Ishikawa (cell line): Measurements from ENCODE around the gene STAT1.

Source experiments
- CEBPB ChIP-seq: IDR thresholded peaks from 2 replicates; pipeline ENCODE4 v1.6.1; 2012
- CREB1 ChIP-seq: IDR thresholded peaks from 2 replicates; pipeline ENCODE4 v1.6.1; 2012; ENCODE audit warnings: low read depth
- EGR1 ChIP-seq: IDR thresholded peaks from 2 replicates; pipeline ENCODE4 v1.6.1; 2012
- EP300 ChIP-seq: IDR thresholded peaks from 2 replicates; pipeline ENCODE4 v1.6.1; 2012; ENCODE audit warnings: borderline replicate concordance
- TAF1 ChIP-seq: IDR thresholded peaks from 2 replicates; pipeline ENCODE4 v1.6.1; 2012; ENCODE audit warnings: low read depth, mild to moderate bottlenecking
- TF ChIP-seq, protein P1 (sequence below): IDR thresholded peaks from 2 replicates; pipeline ENCODE4 v1.6.1; 2012

DNA sequence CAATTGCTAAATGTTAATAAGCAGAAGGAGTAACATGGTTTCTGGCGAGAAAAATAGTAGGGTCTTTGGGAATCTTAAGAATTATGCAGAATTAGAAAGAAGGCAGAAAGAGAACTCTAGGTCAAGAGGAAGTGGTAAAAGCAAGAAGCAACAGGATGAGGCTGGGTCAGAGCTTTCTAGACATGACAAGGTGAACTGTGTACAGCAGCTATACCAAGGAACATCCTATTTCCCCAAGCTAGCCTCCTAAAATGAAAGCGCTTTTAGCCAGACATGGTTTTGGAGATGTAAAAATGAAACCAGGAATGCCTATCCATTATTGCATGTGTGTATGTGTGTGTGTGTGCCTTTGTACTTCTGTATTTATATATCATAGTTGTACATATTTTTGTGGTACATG, 42.3 kb upstream of the STAT1 start:
- TF ChIP-seq, protein P1, sequence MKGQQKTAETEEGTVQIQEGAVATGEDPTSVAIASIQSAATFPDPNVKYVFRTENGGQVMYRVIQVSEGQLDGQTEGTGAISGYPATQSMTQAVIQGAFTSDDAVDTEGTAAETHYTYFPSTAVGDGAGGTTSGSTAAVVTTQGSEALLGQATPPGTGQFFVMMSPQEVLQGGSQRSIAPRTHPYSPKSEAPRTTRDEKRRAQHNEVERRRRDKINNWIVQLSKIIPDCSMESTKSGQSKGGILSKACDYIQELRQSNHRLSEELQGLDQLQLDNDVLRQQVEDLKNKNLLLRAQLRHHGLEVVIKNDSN = no peak
- no peak for TF ChIP-seq EP300
- TF ChIP-seq CREB1 = no peak
- TF ChIP-seq TAF1 = no peak
- no peak for TF ChIP-seq EGR1
- TF ChIP-seq CEBPB = no peak
